Lung (tissue), 16 donors: ENCODE results near the gene MMP7. TPM values are rescaled to one million over a fixed set of nuclear protein-coding genes. Genes with fewer than 3 reads are reported as not detected.

Experiments used
- ATAC-seq: fragments of 200-7000 bp; cut with Tn5 transposase; one replicate; pipeline ENCODE4 v1.9.1; 2020; ENCODE audit warnings: moderate number of reproducible peaks; ENCODE audit not compliant: insufficient read depth, low FRiP score
- DNase-seq, 3 donors: peaks; one replicate each; pipeline ENCODE4 v3.0.0-alpha.2; 2013 to 2017
- H3K27ac ChIP-seq, 2 donors: one replicate each; pipeline ENCODE4 v1.5.1; 2013; ENCODE audit warnings: mild to moderate bottlenecking in 2 of 2, moderate library complexity in 2 of 2, control low read depth in 1 of 2, inconsistent platforms in 1 of 2, low read depth in 1 of 2, low read length in 1 of 2
- H3K27me3 ChIP-seq, 3 donors: one replicate each; pipeline ENCODE4 v1.5.1; 2013; ENCODE audit warnings: low read length in 2 of 3; ENCODE audit not compliant: control insufficient read depth in 3 of 3, insufficient read depth in 3 of 3
- H3K36me3 ChIP-seq, 4 donors: one replicate each; pipeline ENCODE4 v1.5.1; 2013; ENCODE audit warnings: low read length in 4 of 4, mild to moderate bottlenecking in 1 of 4, moderate library complexity in 1 of 4; ENCODE audit not compliant: control insufficient read depth in 4 of 4, insufficient read depth in 4 of 4
- H3K4me1 ChIP-seq, 5 donors: one replicate each; pipeline ENCODE4 v1.5.1; 2013; ENCODE audit warnings: low read length in 5 of 5, mild to moderate bottlenecking in 2 of 5, moderate library complexity in 1 of 5; ENCODE audit not compliant: control insufficient read depth in 5 of 5, insufficient read depth in 5 of 5
- H3K4me3 ChIP-seq: one replicate; pipeline ENCODE4 v1.5.1; 2013; ENCODE audit warnings: mild to moderate bottlenecking, control low read depth, moderate library complexity
- H3K9ac ChIP-seq, 2 donors: one replicate each; pipeline ENCODE4 v1.5.1; 2013; ENCODE audit warnings: low read length in 2 of 2, control low read depth in 1 of 2; ENCODE audit not compliant: insufficient read depth in 1 of 2
- H3K9me3 ChIP-seq, 4 donors: one replicate each; pipeline ENCODE4 v1.5.1; 2013; ENCODE audit warnings: low read length in 3 of 4, mild to moderate bottlenecking in 1 of 4, moderate library complexity in 1 of 4; ENCODE audit not compliant: control insufficient read depth in 4 of 4, insufficient read depth in 3 of 4
- CTCF ChIP-seq: IDR thresholded peaks from 2 replicates; pipeline ENCODE4 v1.5.1; 2012; ENCODE audit warnings: mild to moderate bottlenecking; ENCODE audit errors: control extremely low read depth, extremely low read depth
- WGBS, 2 donors: extraction: QIAGEN DNeasy Blood & Tissue Kit; methylation state at CpG; one replicate each; pipeline ENCODE4 v1.1.7; 2013; 5-methylcytosine and 5-hydroxymethylcytosine counted together
- long read RNA-seq, 5 donors: transcript quantifications; one replicate each; lab custom pipeline, GENCODE V29; 2026
- polyA plus RNA-seq, 2 donors: library from polyadenylated mRNA; stranded (reverse); fragments of 200-250 nt; gene quantifications; one replicate each; pipeline ENCODE4 v1.2.1, GENCODE V29; 2013
- total RNA-seq, 2 donors: library from RNA; depleted of rRNA in 1 of 2; stranded (reverse); fragments of >200 nt in 1 of 2; gene quantifications; one replicate each; pipeline ENCODE4 v1.2.1, GENCODE V29; 2014 to 2021
- donor health status: control.
- donor health status: control.
- donor health status: Bipolar disorder and iron deficiency.
- donor health status: healthy.
- donor health status: DM: yes; HTN: yes; CAD: no.

Gene MMP7
- total RNA-seq (100 to 1,000 TPM in 1 of 2 donors, 10 to 100 TPM in 1; 30.4 to 433 TPM), polyA plus RNA-seq (10 to 100 TPM; 17.9 to 21.9 TPM)
- long read RNA-seq, donor 1 = 0 reads
- long read RNA-seq, donor 2, partial matches to known transcripts = 0 of 1 reads
- long read RNA-seq, donor 2, other reads (novel, unspliced or antisense) = 0 of 1 reads
- long read RNA-seq, donor 3 = 0 reads
- long read RNA-seq, donor 4 = 0 reads
- long read RNA-seq, donor 5 = 0 reads

- H3K36me3 ChIP-seq = no peaks in the 10 kb centered on the region
- no peak within 1 kb of the TSS for H3K9ac ChIP-seq
- no peaks in the 10 kb centered on the region for H3K27me3 ChIP-seq
- ATAC-seq (peak; percentile 61), DNase-seq (peak in 1 of 3 donors; percentile 19)
- H3K4me1 ChIP-seq = peaks cover 0 to 1% (median 0%) of the 10 kb centered on the region in 5 donors
- H3K4me3 ChIP-seq = no peak within 1 kb of the TSS
- no peak for TF ChIP-seq CTCF
- peak within 1 kb of the TSS in 1 of 2 donors; percentile 52 for H3K27ac ChIP-seq
- H3K9me3 ChIP-seq = peaks cover 0 to 2% (median 0%) of the 10 kb centered on the region in 4 donors
- 29 to 35% methylated on average over 8 of the region's 8 CpGs for WGBS, 2 donors
Measured at GRCh38 chr11:102530558-102530957, at the start of gene MMP7. Gene MMP7 (minus strand): TSS chr11:102530747. CDS start chr11:102530700, 47 bp downstream.

- TF ChIP-seq CTCF = no peak
- ATAC-seq = no peak
- Histone ChIP-seq H3K27me3 (no peaks in the 10 kb centered on the region), H3K36me3 (no peaks in the 10 kb centered on the region), H3K4me1 (peaks cover 0 to 4% (median 3%) of the 10 kb centered on the region in 5 donors), H3K4me3 (no peak overlapping the region), H3K9me3 (no peaks in the 10 kb centered on the region), H3K9ac (no peak overlapping the region), H3K27ac (no peak overlapping the region)
- WGBS, 2 donors = 62 to 90% methylated on average over 2 of the region's 2 CpGs
- DNase-seq = no peak
Measured at GRCh38 chr11:102577723-102578122, 47.2 kb upstream of the MMP7 start.

- Histone ChIP-seq H3K27ac (no peak overlapping the region), H3K27me3 (no peaks in the 10 kb centered on the region), H3K9ac (no peak overlapping the region), H3K4me1 (peaks cover 0 to 4% (median 3%) of the 10 kb centered on the region in 5 donors), H3K4me3 (no peak overlapping the region), H3K9me3 (no peaks in the 10 kb centered on the region), H3K36me3 (no peaks in the 10 kb centered on the region)
- no peak for TF ChIP-seq CTCF
- ATAC-seq (no peak), DNase-seq (no peak)
Measured at GRCh38 chr11:102577182-102577581, 46.6 kb upstream of the MMP7 start.

GRCh38 chr11:102576350-102576749 is 45.8 kb upstream of the MMP7 start:
- no peak for TF ChIP-seq CTCF
- WGBS, 2 donors = 37 to 58% methylated on average over 3 of the region's 3 CpGs
- H3K4me3 ChIP-seq = no peak overlapping the region
- ATAC-seq (no peak), DNase-seq (no peak)
- no peak overlapping the region for H3K27ac ChIP-seq
- H3K36me3 ChIP-seq = no peaks in the 10 kb centered on the region
- no peaks in the 10 kb centered on the region for H3K27me3 ChIP-seq
- H3K9me3 ChIP-seq = peaks cover 0 to 3% (median 0%) of the 10 kb centered on the region in 4 donors
- H3K4me1 ChIP-seq = peaks cover 0 to 3% (median under 1%) of the 10 kb centered on the region in 5 donors
- no peak overlapping the region for H3K9ac ChIP-seq
